SK-N-SH (cell line): ENCODE results near the gene SOD3. TPM values are rescaled to one million over a fixed set of nuclear protein-coding genes. Genes with fewer than 3 reads are reported as not detected.

Experiments
- CTCF ChIA-PET: fragments of 300-600, 350-600 bp; formaldehyde crosslinking; extraction: SDS; loops from one replicate; lab custom pipeline; 2021; lab: Yijun Ruan, JAX
- POLR2A ChIA-PET: fragments of 350-600 bp; sonication (Branson Sonifier 250); formaldehyde crosslinking; extraction: SDS; loops from one replicate; lab custom pipeline; 2020; ENCODE audit warnings: antibody characterized with exemption, inconsistent platforms; lab: Yijun Ruan, JAX
- DNase-seq: peaks from one replicate; pipeline ENCODE4 v3.0.0; 2012
- H2AFZ ChIP-seq: fragments of 200-600 bp; sonication (generic); 2 replicates; pipeline ENCODE4 v1.8.1; 2016; ENCODE audit warnings: antibody characterized with exemption, mild to moderate bottlenecking, low read depth
- H3F3A ChIP-seq: fragments of 200-600 bp; sonication (generic); replicated peaks from 2 replicates; pipeline ENCODE3; 2016; ENCODE audit warnings: antibody characterized with exemption, mild to moderate bottlenecking; ENCODE audit not compliant: insufficient read depth
- H3K27ac ChIP-seq, 2 experiments: fragments of 200-500 bp in 1 of 2; fragments of 200-600 bp in 1 of 2; sonication (Bioruptor generic) in 1 of 2; sonication (generic), shearing (Covaris generic) in 1 of 2; 2 replicates each; pipeline versions ENCODE4 v1.5.1 to v1.6.1; 2014 to 2016; ENCODE audit warnings: low read depth in 2 of 2, inconsistent platforms in 1 of 2, low read length in 1 of 2, mild to moderate bottlenecking in 1 of 2, mixed read lengths in 1 of 2
- H3K27me3 ChIP-seq: fragments of 200-600 bp; sonication (generic), shearing (Covaris generic); 2 replicates; pipeline ENCODE4 v1.6.1; 2016; ENCODE audit warnings: mixed run types; ENCODE audit not compliant: insufficient read depth
- H3K36me3 ChIP-seq, 2 experiments: fragments of 200-500 bp in 1 of 2; fragments of 200-600 bp in 1 of 2; sonication (Bioruptor generic) in 1 of 2; sonication (generic) in 1 of 2; replicated peaks in 1 of 2; 2 replicates each; pipeline versions ENCODE3 to v1.5.1; 2014 to 2016; ENCODE audit warnings: low read length in 1 of 2, mild to moderate bottlenecking in 1 of 2; ENCODE audit not compliant: insufficient read depth in 2 of 2, control insufficient read depth in 1 of 2
- H3K4me1 ChIP-seq, 2 experiments: fragments of 200-500 bp in 1 of 2; fragments of 200-600 bp in 1 of 2; sonication (Bioruptor generic) in 1 of 2; sonication (generic), shearing (Covaris generic) in 1 of 2; 2 replicates each; pipeline versions ENCODE4 v1.5.1 to v1.6.1; 2014 to 2016; ENCODE audit warnings: low read depth in 1 of 2, low read length in 1 of 2, mixed run types in 1 of 2; ENCODE audit not compliant: insufficient read depth in 2 of 2, control insufficient read depth in 1 of 2
- H3K4me2 ChIP-seq: fragments of 200-600 bp; sonication (generic), shearing (Covaris generic); 2 replicates; pipeline ENCODE4 v1.6.1; 2017; ENCODE audit warnings: mixed run types
- H3K4me3 ChIP-seq, 2 experiments: fragments of 200-500 bp in 1 of 2; fragments of 200-600 bp in 1 of 2; sonication (Bioruptor generic) in 1 of 2; sonication (generic), shearing (Covaris generic) in 1 of 2; 2 replicates each; pipeline versions ENCODE4 v1.5.1 to v1.8.1; 2014 to 2016; ENCODE audit warnings: low read depth in 2 of 2, inconsistent platforms in 1 of 2, low read length in 1 of 2, mild to moderate bottlenecking in 1 of 2, mixed read lengths in 1 of 2, moderate library complexity in 1 of 2
- H3K79me2 ChIP-seq: fragments of 200-600 bp; sonication (generic); 2 replicates; pipeline ENCODE4 v1.8.1; 2017; ENCODE audit warnings: mild to moderate bottlenecking; ENCODE audit not compliant: insufficient read depth
- H3K9ac ChIP-seq: fragments of 200-600 bp; sonication (generic); 2 replicates; pipeline ENCODE4 v1.6.1; 2017; ENCODE audit warnings: mixed run types
- H3K9me2 ChIP-seq: fragments of 200-600 bp; sonication (generic); 2 replicates; pipeline ENCODE4 v1.6.1; 2017; ENCODE audit warnings: mixed run types
- H3K9me3 ChIP-seq: fragments of 200-600 bp; sonication (generic); 2 replicates; pipeline ENCODE4 v1.6.1; 2017; ENCODE audit warnings: mixed run types, mild to moderate bottlenecking, moderate library complexity
- H4K20me1 ChIP-seq: fragments of 200-600 bp; sonication (generic); 2 replicates; pipeline ENCODE4 v1.6.1; 2017; ENCODE audit warnings: mild to moderate bottlenecking, mixed run types; ENCODE audit not compliant: insufficient read depth
- EZH2phosphoT487 ChIP-seq: fragments of 200-600 bp; sonication (generic); IDR thresholded peaks from 2 replicates; pipeline ENCODE4 v1.6.1; 2017; ENCODE audit warnings: low read depth, mixed run types, mild to moderate bottlenecking, antibody characterized with exemption, moderate library complexity, borderline replicate concordance
- FOXJ3 ChIP-seq: sonication (generic); formaldehyde crosslinking; IDR thresholded peaks from 2 replicates; pipeline ENCODE4 v1.5.1; 2020; ENCODE audit warnings: mild to moderate bottlenecking, missing genetic modification reagents
- FOXM1 ChIP-seq: IDR thresholded peaks from 2 replicates; pipeline ENCODE4 v1.4.0; 2012; ENCODE audit warnings: low read depth, mild to moderate bottlenecking
- GATA2 ChIP-seq: sonication (generic); formaldehyde crosslinking; IDR thresholded peaks from 2 replicates; pipeline ENCODE4 v1.5.0; 2020; ENCODE audit warnings: mild to moderate bottlenecking, missing genetic modification reagents
- MEF2A ChIP-seq: IDR thresholded peaks from 2 replicates; pipeline ENCODE4 v1.4.0; 2012; ENCODE audit warnings: low read depth, borderline replicate concordance
- MXI1 ChIP-seq: IDR thresholded peaks from 2 replicates; pipeline ENCODE4 v1.6.1; 2012; ENCODE audit warnings: mild to moderate bottlenecking, low read depth, low read length, improper control_type of control experiment
- NFIC ChIP-seq: IDR thresholded peaks from 2 replicates; pipeline ENCODE4 v1.4.0; 2012; ENCODE audit warnings: borderline replicate concordance
- PBX3 ChIP-seq: IDR thresholded peaks from 2 replicates; pipeline ENCODE4; 2012
- RCOR1 ChIP-seq: fragments of 150-350 bp; IDR thresholded peaks from 2 replicates; pipeline ENCODE4 v1.6.1; 2017; ENCODE audit warnings: antibody characterized with exemption, low read length
- RFX5 ChIP-seq: IDR thresholded peaks from 2 replicates; pipeline ENCODE4 v1.6.1; 2012; ENCODE audit warnings: mild to moderate bottlenecking, improper control_type of control experiment, low read length
- SIN3A ChIP-seq: IDR thresholded peaks from 2 replicates; pipeline ENCODE4 v1.6.1; 2012; ENCODE audit warnings: low read depth, mild to moderate bottlenecking, low read length, moderate library complexity, borderline replicate concordance
- SMC3 ChIP-seq: IDR thresholded peaks from 2 replicates; pipeline ENCODE4 v1.6.1; 2012; ENCODE audit warnings: low read depth, low read length, improper control_type of control experiment
- TAF1 ChIP-seq: IDR thresholded peaks from 2 replicates; pipeline ENCODE4 v1.6.1; 2012; ENCODE audit warnings: low read depth, mild to moderate bottlenecking, low read length, moderate library complexity, borderline replicate concordance
- TCF12 ChIP-seq: IDR thresholded peaks from 2 replicates; pipeline ENCODE4 v1.4.0; 2012
- TEAD4 ChIP-seq: IDR thresholded peaks from 2 replicates; pipeline ENCODE4 v1.4.0; 2012; ENCODE audit warnings: mild to moderate bottlenecking, borderline replicate concordance; ENCODE audit not compliant: insufficient read depth
- USF2 ChIP-seq: fragments of 150-350 bp; IDR thresholded peaks from 2 replicates; pipeline ENCODE4 v1.6.1; 2017; ENCODE audit warnings: antibody characterized with exemption, low read length, low read depth, borderline replicate concordance
- whole genome bisulfite sequencing: methylation state at CpG from one replicate; pipeline ENCODE4 v1.1.6; 2017; ENCODE audit warnings: low lambda C conversion rate; 5-methylcytosine and 5-hydroxymethylcytosine counted together
- polyA plus RNA-seq, 3 experiments: library from polyadenylated mRNA; depleted of rRNA; stranded (reverse); fragments of >200 nt; gene quantifications; 2 replicates each; pipeline ENCODE4 v1.2.3, GENCODE V29; 2012
- TF ChIP-seq, protein P1 (sequence below): IDR thresholded peaks from 2 replicates; pipeline ENCODE4 v1.6.1; 2012; ENCODE audit warnings: mild to moderate bottlenecking, low read depth, low read length, moderate library complexity

Gene SOD3
- polyA plus RNA-seq, 1 of the 3 experiments (the other 2 are of a cell fraction): 21.6 TPM

GRCh38 chr4:24769571-24769970 lies 25.8 kb upstream of the SOD3 start:
- CTCF ChIA-PET: no interaction called here
- no peak overlapping the region for H3K4me3 ChIP-seq
- WGBS: 19% methylated on average over 2 of the region's 2 CpGs

GRCh38 chr4:24770032-24770584 lies 25.3 kb upstream of the SOD3 start:
- DNase-seq: no peak
- Histone ChIP-seq H3K27me3 (no peaks in the 10 kb centered on the region), H3K9me3 (no peaks in the 10 kb centered on the region), H3F3A (peaks cover 15% of the 10 kb centered on the region), H4K20me1 (no peaks in the 10 kb centered on the region), H2AFZ (peak overlapping the region; percentile 58), H3K36me3 (no peaks in the 10 kb centered on the region), H3K4me2 (peak overlapping the region; percentile 35; the same call in 1 of the 2 replicates), H3K79me2 (no peaks in the 10 kb centered on the region), H3K9ac (peak overlapping the region; percentile 42; the same call in 1 of the 2 replicates), H3K4me3 (no peak overlapping the region), H3K4me1 (peaks cover 0 to 21% of the 10 kb centered on the region in 2 experiments; a peak in 2 of 4 replicates), H3K27ac (peak overlapping the region in 1 of 2 experiments; percentile 94; a peak in 2 of 4 replicates), H3K9me2 (no peaks in the 10 kb centered on the region)
- POLR2A ChIA-PET: no interaction called here
- WGBS: 39% methylated on average over 3 of the region's 3 CpGs
- CTCF ChIA-PET: no interaction called here
- no peak for TF ChIP-seq GATA2 (CRISPR knock-in tag)
- TF ChIP-seq SMC3: no peak
- TF ChIP-seq RCOR1: no peak
- no peak for TF ChIP-seq MXI1
- TF ChIP-seq EZH2phosphoT487: no peak
- peak; percentile 77; the same call in 1 of the 2 replicates for TF ChIP-seq FOXM1
- TF ChIP-seq RFX5: no peak
- 0 out of 2 replicates have a peak, but pooled peaks have one; percentile 64 for TF ChIP-seq TEAD4
- no peak for TF ChIP-seq FOXJ3
- TF ChIP-seq NFIC: peak; percentile 44; the same call in 1 of the 2 replicates
- peak; percentile 63; the same call in 1 of the 2 replicates for TF ChIP-seq MEF2A
- TF ChIP-seq USF2: no peak
- peak; percentile 88 for TF ChIP-seq TCF12
- TF ChIP-seq, protein P1, sequence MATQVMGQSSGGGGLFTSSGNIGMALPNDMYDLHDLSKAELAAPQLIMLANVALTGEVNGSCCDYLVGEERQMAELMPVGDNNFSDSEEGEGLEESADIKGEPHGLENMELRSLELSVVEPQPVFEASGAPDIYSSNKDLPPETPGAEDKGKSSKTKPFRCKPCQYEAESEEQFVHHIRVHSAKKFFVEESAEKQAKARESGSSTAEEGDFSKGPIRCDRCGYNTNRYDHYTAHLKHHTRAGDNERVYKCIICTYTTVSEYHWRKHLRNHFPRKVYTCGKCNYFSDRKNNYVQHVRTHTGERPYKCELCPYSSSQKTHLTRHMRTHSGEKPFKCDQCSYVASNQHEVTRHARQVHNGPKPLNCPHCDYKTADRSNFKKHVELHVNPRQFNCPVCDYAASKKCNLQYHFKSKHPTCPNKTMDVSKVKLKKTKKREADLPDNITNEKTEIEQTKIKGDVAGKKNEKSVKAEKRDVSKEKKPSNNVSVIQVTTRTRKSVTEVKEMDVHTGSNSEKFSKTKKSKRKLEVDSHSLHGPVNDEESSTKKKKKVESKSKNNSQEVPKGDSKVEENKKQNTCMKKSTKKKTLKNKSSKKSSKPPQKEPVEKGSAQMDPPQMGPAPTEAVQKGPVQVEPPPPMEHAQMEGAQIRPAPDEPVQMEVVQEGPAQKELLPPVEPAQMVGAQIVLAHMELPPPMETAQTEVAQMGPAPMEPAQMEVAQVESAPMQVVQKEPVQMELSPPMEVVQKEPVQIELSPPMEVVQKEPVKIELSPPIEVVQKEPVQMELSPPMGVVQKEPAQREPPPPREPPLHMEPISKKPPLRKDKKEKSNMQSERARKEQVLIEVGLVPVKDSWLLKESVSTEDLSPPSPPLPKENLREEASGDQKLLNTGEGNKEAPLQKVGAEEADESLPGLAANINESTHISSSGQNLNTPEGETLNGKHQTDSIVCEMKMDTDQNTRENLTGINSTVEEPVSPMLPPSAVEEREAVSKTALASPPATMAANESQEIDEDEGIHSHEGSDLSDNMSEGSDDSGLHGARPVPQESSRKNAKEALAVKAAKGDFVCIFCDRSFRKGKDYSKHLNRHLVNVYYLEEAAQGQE: no peak
- TF ChIP-seq TAF1: no peak
- peak; percentile 74 for TF ChIP-seq PBX3

More at GRCh38 chr4:24769571-24769970, 25.8 kb upstream of the SOD3 start:
- TF ChIP-seq TEAD4: no peak
- no peak for TF ChIP-seq PBX3
- TF ChIP-seq SIN3A: no peak
- TF ChIP-seq, all 33 proteins: peak for 0
- Histone ChIP-seq H3K4me1 (peaks cover 0 to 20% of the 10 kb centered on the region in 2 experiments; a peak in 2 of 4 replicates), H3K79me2 (no peaks in the 10 kb centered on the region), H3K9ac (peak overlapping the region; percentile 42; the same call in 1 of the 2 replicates), H3K4me2 (peak overlapping the region; percentile 35; the same call in 1 of the 2 replicates), H4K20me1 (no peaks in the 10 kb centered on the region), H3K9me3 (no peaks in the 10 kb centered on the region), H3F3A (peaks cover 15% of the 10 kb centered on the region), H3K27ac (peak overlapping the region in 1 of 2 experiments; percentile 94; a peak in 2 of 4 replicates), H3K27me3 (no peaks in the 10 kb centered on the region), H3K36me3 (no peaks in the 10 kb centered on the region), H2AFZ (peak overlapping the region; percentile 58; the same call in 1 of the 2 replicates), H3K9me2 (no peaks in the 10 kb centered on the region)
- DNase-seq: no peak
- POLR2A ChIA-PET: no interaction called here
